ELF-1 (cell line): ENCODE measurements around the gene RIC1.
A peak's percentile ranks its signal among the peaks of the same experiment; 100 is the strongest.
"Not testable (repeated sequence)": the region's sequence is repeated elsewhere in the genome, so short reads cannot be mapped to it uniquely, and the experiment has no call there.

Experiments used
- DNase-seq: peaks from one replicate; pipeline ENCODE4 v3.0.0-alpha.2; 2016; ENCODE audit warnings: low read depth, low spot score

Gene RIC1

DNA sequence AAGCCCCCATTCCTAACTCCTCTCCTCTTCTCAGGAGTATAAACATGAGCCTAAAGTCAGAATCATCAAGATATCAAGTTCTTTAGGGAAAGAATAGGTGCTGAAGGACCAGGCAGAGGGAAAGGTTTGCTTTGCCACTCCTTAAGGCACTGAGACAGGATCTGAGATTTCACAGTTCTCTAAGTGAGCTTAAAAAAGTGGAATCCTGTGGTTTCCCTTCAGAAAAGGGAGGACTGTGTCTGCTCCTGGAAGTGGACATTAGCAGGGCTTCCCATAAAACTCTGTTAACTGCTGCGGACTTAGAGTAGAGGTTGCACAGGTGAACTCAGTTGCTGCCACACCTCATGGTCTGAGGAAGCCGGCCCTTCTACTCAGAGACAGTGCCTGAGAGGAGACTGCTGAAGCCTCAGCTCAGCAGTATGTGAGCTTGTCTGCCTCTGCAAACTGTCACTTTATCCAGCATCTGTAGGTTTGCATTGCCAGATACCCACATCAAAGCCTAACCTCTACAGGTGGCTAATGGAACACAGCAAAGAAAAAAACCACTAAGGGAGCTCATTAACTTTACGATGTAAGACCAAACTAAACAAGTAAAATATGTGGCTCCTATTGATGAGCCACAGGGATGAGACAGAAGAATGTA, 42.9 kb downstream of the RIC1 start:
- DNase-seq = peak; percentile 23

DNA sequence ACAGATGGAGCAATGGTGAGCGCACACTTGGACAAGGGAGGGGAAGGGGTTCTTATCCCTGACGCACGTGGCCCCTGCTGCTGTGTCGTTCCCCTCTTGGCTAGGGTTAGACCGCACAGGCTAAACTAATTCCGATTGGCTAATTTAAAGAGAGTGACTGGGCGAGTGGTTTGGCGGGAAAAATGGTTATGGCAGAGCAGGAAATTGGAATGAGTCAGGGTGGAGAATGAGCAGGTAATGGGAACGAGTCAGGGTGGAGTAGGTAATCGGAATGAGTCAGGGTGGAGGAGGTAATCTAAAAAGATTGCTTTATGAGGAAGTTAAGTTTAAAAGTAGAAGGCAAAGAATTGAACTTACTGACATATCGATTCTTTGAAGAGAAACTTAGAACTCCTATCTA, 46.1 kb downstream of the RIC1 start:
- DNase-seq = not testable (repeated sequence)

DNA sequence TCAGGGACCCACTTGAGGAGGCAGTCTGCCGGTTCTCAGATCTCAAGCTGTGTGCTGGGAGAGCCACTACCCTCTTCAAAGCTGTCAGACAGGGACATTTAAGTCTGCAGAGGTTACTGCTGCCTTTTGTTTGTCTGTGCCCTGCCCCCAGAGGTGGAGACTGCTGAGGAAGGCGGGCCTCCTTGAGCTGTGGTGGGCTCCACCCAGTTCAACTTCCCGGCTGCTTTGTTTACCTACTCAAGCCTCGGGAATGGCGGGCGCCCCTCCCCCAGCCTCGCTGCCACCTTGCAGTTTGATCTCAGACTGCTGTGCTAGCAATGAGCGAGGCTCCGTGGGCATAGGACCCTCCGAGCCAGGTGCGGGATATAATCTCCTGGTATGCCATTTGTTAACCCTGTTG, 54.7 kb downstream of the RIC1 start:
- DNase-seq = peak; percentile 37

DNA sequence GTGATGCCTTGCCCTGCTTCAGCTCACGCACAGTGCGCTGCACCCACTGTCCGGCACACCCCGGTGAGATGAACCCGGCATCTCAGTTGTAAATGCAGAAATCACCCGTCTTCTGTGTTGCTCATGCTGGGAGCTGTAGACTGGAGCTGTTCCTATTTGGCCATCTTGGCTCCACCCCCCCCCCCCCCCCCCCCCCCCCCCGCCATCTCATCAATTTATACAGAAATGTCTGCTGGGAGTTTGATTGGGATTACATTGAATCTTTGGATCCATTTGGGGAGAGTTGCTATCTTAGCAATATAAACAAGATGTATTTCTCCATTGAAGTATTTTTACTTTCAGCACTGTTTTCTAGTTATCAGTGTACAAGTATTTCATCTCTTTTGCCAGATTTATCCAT, 55.2 kb downstream of the RIC1 start:
- DNase-seq = no peak

DNA sequence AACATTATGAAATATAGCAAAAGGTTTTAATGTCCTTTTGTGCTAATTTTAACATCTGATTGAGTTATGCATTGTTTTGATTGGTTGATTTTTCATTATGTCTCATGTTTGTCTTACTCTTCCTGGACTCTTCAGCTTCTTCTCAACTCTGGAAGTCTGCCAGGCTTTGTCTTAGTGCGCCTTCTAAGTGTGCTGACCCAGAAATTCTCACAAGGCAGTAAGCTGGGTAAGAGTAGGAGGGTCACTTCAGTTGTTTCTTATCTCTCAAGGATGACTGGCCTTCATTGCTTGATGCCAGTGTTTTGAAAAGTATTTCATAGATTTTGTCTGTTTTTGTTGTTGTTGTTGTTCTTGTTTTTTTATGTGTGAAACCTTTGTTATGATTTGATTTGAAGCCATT, 59.2 kb downstream of the RIC1 start:
- DNase-seq = no peak

DNA sequence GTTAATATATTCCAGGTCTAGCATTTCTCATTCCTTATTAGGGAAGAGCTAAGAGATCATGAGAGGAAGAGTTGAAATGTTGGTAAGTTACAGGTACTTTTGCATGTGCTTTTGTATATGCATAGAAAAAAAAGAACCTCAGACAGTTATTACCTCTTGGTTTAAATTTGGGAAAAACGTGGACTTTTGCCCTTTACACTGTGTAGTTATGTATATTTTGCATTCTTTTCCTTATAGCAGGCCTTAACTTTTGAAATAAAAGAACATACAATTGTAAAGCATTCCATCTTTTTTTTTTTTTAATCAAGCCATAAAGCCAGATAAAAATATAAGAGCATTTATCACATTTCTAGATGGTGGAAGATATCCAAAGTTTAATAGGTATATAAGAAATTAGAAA, 61.4 kb downstream of the RIC1 start:
- DNase-seq = no peak

DNA sequence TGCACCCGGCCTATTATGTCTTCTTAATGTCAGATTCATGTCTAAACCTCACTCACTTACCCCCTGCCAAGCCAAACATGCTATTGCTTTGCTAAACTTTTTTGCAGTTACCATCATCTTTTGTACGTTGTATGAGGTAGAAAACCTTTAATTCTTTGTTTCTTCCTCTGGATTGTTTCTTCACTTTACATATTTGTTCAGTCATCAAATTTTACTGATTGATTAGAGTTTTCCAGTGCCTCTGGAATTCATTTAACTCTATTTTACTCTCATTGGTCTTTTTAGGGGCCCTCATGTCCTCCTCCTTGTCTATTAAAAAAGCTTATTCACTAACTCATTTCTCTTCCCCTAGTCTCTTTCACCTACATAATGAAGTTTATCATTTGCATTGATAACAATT, 67.0 kb downstream of the RIC1 start:
- DNase-seq = no peak

DNA sequence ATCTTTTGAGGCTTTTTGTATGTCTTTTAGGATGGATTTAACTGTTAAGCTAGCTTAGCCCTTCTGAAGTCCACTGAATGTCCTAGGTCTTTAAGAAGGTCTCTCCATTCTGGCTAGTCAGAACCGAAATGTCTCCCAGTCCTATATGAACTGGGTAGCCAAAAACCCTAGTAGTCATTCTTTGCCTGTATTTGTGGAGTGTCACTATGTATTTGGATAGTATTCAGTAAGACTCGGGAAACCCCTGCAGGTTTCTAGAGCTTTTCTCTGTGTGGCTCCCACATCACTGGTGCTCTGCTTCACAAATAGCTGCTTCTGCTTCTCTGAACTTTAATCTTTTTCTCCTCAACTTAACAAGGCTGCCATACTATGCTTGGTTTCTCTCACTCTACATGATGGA, 68.0 kb downstream of the RIC1 start:
- no peak for DNase-seq

DNA sequence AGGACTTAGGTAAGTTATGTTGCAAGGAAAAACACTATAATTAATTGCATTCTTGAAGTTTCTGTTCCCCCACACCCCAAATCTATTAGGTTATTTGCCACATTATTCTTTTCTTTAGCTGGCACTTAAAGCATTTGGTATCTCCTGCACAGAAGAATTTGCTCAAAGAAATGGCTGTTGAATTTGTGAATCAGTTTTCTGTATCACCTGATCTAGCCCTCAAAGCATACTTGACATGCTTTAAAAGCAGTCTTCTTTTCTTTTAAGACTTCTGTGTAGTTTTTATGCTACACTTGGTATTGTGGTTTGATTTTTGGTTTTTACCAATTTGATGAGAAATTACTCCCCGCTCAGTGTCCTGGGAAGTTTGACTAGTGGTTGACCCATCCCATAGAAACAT, 69.1 kb downstream of the RIC1 start:
- no peak for DNase-seq

DNA sequence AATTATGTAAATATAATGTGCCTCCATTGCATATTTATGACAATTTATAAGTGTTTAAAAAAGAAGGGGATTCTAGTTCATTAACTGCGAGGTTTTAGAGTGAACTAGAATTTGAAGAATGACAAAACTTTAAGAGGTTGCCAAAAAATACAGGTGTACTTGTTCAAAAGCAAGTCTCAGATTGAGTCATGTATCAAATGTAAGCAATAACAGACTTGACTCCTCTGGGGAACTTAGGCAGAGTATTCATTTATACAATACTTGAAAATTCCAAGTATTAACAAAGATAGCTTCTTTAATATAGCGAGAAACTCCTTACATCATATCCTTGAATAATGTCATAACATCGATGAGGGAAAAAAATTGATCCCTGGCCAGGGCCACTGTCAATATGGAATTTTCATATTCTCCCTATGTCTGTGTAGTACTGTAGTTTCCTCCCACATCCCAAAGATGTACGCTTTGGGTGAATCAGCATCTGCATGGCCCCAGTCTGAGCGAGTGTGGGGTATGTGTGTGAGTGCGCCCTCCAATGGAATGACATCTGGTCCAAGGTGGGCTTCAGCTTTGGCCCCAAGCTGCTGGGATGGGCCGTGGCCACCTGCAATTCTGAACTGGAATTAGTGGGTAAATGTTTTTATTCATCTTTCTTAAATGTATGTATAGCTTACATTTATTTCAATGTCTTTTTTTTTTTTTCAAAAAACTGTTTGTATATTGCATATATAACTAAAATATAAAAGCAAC, 70.1 kb downstream of the RIC1 start:
- no peak for DNase-seq

DNA sequence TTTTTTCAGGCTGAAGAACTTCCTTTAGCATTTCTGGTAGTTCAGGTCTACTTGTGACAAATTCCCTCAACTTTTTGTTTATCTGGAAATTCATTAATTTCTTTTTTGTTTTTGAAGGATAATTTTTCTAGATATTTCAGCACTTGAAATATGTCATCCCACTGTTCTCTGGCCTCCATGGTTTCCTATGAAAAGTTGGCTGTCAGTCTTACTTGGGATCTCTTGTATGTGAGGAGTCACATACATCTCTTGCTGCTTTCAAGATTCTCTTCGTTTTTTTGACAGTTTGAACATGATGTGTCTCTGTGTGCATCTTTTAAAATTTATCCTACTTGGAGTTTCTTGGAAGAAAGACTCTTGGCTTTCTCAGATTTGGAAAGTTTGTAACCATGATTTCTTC, 79.5 kb downstream of the RIC1 start:
- no peak for DNase-seq

DNA sequence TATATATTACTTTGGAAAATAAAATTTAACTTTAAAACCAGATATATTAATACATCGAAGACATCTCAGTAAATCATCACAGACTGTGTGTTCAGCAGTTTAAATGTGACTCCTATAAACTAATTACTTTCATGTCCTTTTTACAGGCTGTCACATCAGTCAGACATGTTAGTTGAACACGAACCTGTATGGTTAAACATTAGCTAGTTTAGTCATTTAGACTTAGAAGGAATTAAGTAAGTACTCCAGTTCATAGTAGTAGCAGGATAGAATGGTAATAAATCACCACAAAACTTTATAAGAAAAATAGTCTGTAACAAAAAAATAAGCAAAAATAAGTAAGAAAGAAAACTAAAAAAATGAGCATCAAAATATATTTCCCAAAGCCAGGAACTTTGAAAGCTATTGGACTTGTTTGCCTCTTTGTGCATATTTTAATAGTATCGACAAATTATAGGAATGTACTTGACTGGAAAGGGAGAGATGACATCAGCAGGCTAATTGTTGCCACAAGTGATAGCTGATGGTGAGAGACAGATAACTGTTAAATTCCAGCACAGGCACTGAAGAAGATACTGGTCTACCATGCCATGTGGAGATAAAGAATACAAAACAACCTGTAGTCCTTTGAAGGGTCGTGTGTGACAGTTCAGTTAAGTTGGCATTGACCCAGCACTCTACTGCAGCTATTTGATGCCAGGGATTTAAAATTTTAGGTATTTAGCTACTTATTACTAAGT, 83.9 kb downstream of the RIC1 start:
- DNase-seq = no peak

DNA sequence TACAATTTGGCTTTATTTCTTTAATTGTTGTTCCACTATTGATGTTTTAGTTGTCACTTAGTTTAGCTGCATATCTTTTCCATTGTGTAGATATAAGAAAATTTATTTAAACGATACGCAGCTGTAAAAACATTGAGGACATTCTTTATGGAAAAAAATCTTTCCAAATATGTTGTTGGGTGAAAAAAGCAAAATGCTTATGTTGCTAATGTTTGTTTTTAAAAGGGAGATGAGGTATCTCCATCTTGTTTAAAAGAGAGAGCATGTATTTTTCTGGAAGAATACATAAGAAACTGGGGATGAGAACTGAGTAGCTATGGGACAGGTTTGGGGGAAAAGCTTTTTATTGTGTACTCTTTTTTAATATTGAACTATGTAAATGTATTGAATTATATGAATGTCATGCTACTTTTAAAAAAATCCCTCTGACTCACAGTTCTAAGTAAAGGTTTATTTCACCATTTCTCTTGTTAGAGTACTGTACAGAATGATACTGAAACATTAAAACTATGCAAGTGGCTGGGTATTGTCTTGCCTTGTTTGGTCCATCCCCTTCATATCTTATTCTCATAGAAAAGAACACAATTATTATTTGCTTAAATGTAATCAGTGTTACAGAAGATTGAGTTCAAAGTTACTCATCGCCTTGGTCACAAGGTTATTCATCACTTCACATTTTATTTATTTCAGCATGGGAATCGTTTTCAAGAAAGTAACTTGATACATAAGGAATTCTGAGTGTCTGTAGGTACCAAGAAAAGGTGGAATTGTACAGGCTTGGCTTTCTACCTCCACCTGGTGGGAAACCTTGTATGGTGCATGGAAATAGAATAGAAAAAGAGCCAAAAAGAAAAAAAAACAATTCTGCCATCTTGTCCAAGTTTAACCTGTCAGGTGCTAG, 85.8 kb downstream of the RIC1 start:
- DNase-seq = peak; percentile 16

DNA sequence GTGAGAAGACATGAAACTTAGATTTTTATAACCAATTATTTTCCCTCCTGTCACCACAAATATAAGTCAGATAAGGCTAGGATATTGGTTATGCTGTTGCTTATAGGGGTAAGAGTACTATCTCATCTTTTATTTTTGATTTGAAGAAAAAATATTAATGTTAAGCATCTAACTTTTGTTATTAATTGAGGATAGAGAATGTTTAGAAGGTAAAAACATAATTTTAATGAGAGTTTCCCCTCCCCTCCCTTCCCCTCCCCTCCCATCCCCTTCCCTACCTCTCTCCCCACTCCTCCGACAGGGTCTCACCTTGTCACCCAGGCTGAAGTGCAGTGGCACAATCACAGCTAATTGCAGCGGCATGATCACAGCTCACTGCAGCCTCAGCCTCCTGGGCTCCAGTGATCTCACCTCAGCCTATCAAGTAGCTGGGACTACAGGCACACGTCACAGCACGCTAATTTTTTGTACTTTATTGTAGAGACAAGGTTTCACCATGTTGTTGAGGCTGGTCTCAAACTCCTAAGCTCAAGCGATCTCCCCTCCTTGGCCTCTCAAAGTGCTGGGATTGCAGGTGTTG, 86.7 kb downstream of the RIC1 start:
- no peak for DNase-seq

DNA sequence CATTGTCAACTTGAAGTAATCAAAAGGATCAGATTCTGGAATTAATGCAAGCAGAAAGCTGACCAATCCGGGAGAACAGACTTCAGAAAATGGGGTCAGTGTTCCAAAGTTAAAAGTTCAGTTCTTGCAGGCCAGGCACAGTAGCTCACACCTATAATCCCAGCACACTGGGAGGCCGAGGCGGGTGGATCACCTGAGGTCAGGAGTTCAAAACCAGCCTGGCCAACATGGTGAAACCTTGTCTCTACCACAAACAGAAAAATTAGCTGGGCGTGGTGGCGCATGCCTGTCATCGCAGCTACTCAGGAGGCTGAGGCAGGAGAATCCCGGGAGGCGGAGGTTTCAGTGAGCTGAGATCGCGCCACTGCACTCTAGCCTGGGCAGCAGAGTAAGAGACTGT, 88.5 kb downstream of the RIC1 start:
- not testable (repeated sequence) for DNase-seq

DNA sequence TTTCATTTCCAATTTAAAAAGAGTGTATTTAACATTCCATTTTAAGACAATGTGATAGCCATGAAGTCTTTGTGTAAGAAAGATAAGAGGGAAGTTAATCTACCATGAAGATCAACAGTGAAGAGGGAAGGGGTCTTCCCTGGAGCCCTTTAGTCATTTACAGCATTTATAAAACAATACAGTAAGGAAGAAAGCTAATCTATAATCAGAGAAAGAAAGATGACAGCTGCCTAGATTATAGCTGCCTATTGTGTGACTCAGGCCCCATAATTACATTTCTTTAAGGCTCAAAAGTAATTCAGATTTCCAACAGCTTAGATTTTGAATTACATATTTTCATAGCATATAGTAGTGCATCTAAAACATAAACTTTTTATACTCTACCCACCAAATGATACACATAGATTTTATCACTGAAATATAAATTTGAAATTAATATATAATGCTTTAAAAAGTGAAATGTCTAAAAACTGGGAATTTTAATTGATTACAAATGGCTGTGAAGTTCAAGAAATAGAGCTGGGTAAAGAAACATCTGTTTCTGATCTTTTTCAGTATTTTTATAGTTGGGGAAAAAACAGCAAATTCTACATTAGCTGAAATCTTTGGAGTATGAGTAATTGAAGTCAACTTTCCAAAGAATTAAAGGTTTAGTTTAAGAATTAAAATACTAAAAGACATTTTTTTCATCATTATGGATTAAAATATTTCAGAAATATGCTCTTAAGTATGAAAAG, 89.6 kb downstream of the RIC1 start:
- DNase-seq = no peak

DNA sequence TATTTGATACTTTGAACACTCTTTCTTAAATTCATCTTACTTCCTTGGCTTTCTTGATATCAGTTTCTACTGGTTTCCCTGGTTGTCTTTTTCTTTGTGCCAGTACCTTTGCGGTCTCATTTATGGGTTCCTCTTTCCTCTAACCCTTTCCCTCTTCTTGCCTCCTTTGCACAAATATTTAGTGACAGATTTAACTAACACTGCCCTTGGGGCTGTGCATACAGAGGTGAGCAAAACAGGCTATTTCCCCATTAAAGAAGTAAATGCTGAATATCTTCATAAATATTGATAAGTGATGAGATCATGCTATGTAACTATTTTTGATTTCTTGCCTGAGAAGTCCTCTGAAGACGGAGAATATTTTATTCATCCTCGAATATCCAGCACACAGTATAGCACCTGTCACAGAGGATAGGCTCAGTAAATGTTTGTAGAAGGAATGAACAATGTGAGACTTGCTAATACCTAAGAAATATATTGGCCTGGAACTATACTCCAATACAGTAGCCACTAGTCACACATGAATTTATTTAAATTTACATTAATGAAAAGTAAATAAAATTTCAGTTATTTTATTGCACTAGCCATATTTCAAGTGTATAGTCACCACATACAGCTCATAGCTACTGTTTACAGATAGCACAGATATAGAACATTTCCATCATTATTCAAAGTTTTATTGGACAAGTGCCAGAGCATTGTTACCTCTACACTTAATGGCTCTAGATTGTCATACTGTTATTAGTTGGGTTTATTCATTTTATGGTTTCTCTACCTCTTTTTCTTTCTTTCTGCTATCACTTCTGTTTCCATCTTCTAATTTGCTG, 90.4 kb downstream of the RIC1 start:
- DNase-seq = no peak

DNA sequence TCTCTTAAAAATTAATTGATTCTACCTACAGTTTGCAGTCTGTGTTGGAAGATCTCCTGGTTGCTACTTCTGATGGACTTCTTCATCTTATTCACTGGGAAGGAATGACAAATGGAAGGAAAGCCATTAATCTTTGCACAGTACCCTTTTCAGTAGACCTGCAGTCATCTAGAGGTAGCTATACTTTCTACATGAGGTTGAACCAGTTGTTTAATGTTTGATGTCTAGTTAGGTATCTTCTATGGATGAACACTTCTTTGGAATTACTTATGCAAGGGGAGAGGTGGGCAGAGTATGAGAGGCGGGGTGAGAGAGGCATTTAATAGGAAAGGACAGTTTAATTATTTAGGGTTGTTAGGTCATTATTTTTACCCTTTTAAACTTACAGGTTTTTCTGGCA, 91.2 kb downstream of the RIC1 start:
- no peak for DNase-seq

DNA sequence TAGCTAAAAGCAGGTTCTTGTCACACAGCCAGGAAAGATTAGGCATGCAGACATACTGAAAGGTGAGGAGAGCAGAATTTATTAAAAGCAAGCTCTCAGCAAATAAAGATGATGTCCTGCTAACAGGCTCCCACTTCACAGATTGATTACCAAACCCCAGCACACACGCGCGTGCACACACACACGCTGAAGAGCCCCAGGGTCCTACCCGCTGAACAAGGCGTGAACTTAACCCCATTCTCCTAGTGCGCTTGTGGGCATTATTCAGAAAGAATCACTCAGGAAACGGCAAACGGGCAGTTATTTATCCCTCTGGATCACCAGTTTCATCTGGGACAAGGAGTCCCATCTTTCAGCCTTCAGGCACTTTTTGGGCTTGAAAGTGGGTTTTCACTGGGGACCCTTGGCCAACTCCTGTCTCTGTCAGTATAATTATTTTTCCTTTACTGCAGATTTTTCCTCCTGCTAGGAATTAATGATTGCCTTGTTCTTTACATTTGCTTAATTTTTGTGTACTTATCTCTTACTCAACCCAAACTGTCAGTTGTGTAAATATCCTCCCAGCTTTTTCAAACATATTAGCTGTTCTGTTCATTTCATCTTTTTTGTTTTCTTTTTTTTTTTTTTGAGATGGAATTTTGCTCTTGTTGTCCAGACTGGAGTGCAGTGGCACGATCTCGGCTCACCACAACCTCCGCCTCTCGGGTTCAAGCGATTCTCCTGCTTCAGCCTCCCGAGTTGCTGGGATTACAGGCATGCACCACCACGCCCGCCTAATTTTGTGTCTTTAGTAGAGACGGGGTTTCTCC, 92.6 kb downstream of the RIC1 start:
- no peak for DNase-seq
